Measurements from ENCODE around the gene RBPJ. TPM values are rescaled to one million over a fixed set of nuclear protein-coding genes. Genes with fewer than 3 reads are reported as not detected.

The RBPJ gene
- total and polyA plus RNA-seq, 2 of the 8 experiments (the other 6 are each of a cell fraction or from before 2014, with no cell fraction given) = 65.5 to 217 TPM

- no peak for TF ChIP-seq EP300 (IDR thresholded peaks at IDR 0.05; ENCODE audit: borderline replicate concordance in 1 of 2, low read depth in 2 of 2, low read length in 2 of 2)
Measured at GRCh38 chr4:26474551-26474950, 153.7 kb downstream of the RBPJ start (continued).

Measured in H1 (cell line).